Bronchial smooth muscle cell (primary cell): ENCODE results near the gene HOXA10. TPM values are rescaled to one million over a fixed set of nuclear protein-coding genes. Genes with fewer than 3 reads are reported as not detected.

ENCODE experiments used
- total RNA-seq: library from RNA; depleted of rRNA; stranded (reverse); fragments of >200 nt; gene quantifications from 2 replicates; pipeline ENCODE4 v1.2.1, GENCODE V29; 2014

The HOXA10 gene
- under 0.01 TPM in 1 of 2 replicates, not detected in the other for total RNA-seq

DNA sequence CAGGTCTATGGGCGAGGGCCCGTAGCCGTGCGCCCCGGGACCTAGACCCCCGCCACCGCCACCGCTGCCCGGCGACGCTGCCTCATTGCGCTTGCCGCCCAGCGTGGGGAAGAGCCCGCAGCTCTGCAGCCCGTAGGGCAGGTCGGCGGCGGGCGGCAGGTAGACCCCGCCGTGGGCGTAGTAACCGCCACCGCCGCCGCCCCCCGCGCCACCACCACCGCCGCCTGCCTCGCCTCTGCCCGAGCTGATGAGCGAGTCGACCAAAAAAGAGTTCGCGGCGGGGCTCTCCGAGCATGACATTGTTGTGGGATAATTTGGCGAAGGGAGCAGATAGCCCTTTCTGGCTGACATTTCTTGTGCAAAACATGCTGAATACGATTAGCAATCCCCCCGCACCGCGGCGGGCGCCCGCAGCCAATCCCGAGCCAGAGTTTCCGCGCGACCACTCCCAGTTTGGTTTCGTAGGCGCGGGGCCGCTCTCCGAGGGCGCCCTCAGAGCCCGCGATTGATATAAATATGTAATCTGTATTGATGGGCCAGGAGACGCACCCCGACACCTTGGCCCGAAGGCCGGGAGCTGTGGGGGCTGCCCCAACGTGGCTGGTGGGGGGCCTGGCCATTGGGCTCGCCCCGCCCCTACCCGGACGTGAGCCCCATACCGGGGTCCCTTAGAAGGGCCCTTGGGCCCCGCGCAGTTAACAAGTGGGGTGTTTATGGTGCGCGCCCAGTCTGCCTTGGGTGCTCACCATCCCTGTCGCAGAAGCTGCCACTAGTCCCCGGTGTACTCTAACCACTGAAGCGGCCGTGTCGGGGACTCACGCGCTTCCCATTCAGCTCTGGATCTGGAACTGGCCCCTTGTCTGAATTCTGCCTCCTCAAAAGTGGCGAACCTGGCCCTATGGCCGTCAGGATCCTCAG lies at the start of gene HOXA10:
Gene HOXA10 (minus strand): TSS at position 365 of the 918 bp plus-strand sequence. CDS start 14 bp downstream, at position 351.

GRCh38 chr7:27199849-27200760 lies 26.0 kb upstream of the HOXA10 start, which contains the start of gene HOXA13:
Gene HOXA13, minus strand, starts transcription at chr7:27200091. Its CDS starts 14 bp downstream, at chr7:27200077.

GRCh38 chr7:27185013-27185853 lies 11.1 kb upstream of the HOXA10 start, which contains the start of gene HOXA11:
Gene HOXA11, minus strand, starts transcription at chr7:27185232. Its CDS starts 88 bp downstream, at chr7:27185144.

DNA sequence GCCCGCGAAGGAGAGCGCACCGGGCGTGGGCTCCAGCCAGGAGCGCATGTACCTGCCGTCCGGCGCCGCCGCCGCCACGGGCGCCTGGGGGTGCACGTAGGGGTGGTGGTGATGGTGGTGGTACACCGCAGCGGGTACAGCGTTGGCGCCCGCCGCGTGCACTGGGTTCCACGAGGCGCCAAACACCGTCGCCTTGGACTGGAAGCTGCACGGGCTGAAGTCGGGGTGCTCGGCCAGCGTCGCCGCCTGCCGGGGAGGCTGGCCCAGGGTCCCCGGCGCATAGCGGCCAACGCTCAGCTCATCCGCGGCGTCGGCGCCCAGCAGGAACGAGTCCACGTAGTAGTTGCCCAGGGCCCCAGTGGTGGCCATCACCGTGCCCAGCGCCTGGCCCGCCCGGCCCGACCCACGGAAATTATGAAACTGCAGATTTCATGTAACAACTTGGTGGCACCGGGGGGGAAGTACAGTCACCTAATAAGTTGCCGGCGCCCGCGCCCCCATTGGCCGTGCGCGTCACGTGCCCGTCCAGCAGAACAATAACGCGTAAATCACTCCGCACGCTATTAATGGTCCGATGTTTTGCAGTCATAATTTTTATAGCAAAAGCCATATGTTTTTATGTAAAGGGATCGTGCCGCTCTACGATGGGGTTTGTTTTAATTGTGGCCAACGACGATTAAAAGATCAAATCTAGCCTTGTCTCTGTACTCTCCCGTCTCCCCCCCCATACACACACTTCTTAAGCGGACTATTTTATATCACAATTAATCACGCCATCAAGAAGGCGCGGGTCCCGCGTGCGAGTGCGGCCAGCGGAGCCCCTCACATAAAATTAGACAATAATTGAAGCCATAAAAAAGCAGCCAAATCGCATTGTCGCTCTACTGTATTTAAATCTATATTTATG lies 8.8 kb downstream of the HOXA10 start, which contains the start of gene HOXA9:
Gene HOXA9 (minus strand): TSS at position 449 of the 907 bp plus-strand sequence. CDS start 80 bp downstream, at position 369.

GRCh38 chr7:27156508-27156898 lies 17.6 kb downstream of the HOXA10 start, which contains the start of gene HOXA7:
Gene HOXA7, minus strand, starts transcription at chr7:27156675. Its CDS starts 130 bp downstream, at chr7:27156545.

GRCh38 chr7:27151931-27152815 lies 21.9 kb downstream of the HOXA10 start, which contains the start of gene HOXA3:
Gene HOXA3, minus strand, starts transcription at chr7:27152583. Its CDS starts 41,943 bp downstream, at chr7:27110640.

DNA sequence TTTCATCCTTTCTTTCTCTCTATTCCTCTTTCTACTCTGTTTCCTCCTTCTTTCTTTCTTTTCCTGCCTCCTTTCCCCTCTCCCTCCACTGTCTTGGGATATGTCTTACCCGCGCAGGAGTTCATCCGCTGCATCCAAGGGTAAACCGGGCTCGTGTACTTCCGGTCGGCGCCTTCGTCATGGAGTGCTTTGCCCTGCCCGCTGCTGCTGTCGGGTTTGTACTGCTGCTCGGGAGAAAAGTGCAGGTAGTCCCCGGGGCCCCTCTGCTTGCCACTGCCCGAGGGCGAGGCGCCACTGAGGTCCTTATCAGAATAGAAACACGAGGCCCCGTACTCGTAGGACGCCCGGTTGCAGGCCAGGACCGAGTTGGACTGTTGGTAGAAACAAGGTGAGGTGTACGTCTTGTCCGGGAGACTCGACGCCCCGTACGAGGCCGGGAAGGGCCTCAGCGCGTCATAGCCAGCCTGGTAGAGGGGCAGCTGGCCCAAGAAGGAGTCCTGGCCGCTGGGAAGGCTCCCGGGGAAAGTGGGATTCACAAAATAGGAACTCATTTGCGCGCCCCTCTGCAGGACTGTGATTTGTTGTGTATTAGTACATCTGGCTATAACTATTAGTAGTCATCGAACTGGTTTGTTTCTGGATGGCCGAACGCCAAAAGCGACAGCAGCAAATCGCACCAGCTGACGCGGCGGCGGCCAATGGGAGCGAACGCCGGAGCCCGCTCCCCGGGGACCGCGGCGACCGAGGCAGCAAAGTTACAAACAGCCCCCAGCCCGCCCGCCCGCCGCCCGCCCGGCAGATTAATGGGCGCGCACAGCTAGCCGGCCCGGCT lies 26.7 kb downstream of the HOXA10 start, which contains the start of gene HOXA6:
Gene HOXA6 (minus strand): TSS at position 576 of the 832 bp plus-strand sequence. CDS start 25 bp downstream, at position 551.

GRCh38 chr7:27143023-27143949 lies 30.8 kb downstream of the HOXA10 start, which contains the start of gene HOXA5:
Gene HOXA5, minus strand, starts transcription at chr7:27143681. Its CDS starts 74 bp downstream, at chr7:27143607.

GRCh38 chr7:27130540-27131389 lies 43.4 kb downstream of the HOXA10 start, which contains the start of gene HOXA4:
Gene HOXA4, minus strand, starts transcription at chr7:27130757. Its CDS starts 24 bp downstream, at chr7:27130733.

Other genes starting within 250 kb of the HOXA10 start
- 0.17 and 0.63 TPM in 2 replicates for gene HOXA1, start 78.3 kb downstream of the HOXA10 start, total RNA-seq
- gene HOXA2, start 71.6 kb downstream of the HOXA10 start, total RNA-seq: 0.43 and 1.3 TPM in 2 replicates
- 0.34 and 0.47 TPM in 2 replicates for gene HOXA4, start 43.6 kb downstream of the HOXA10 start, total RNA-seq
- 10.3 and 26.0 TPM in 2 replicates for gene HOXA5, start 30.6 kb downstream of the HOXA10 start, total RNA-seq
- 0.09 and 0.16 TPM in 2 replicates for gene HOXA6, start 26.5 kb downstream of the HOXA10 start, total RNA-seq
- gene HOXA3, start 21.7 kb downstream of the HOXA10 start, total RNA-seq: 1.3 and 2.4 TPM in 2 replicates
- under 0.01 TPM in 1 of 2 replicates, not detected in the other for gene HOXA7, start 17.6 kb downstream of the HOXA10 start, total RNA-seq
- gene HOXA9, start 8.8 kb downstream of the HOXA10 start, total RNA-seq: not detected in 2 replicates
- 0.16 TPM in 1 of 2 replicates, not detected in the other for gene HOXA11, start 10.9 kb upstream of the HOXA10 start, total RNA-seq
- gene HOXA13, start 25.8 kb upstream of the HOXA10 start, total RNA-seq: not detected in 2 replicates
- gene EVX1, start 68.5 kb upstream of the HOXA10 start, total RNA-seq: not detected in 2 replicates